ENCODE measurements around the gene DPEP2NB. TPM values are rescaled to one million over a fixed set of nuclear protein-coding genes. Genes with fewer than 3 reads are reported as not detected.
"Not testable (repeated sequence)": the region's sequence is repeated elsewhere in the genome, so short reads cannot be mapped to it uniquely, and the experiment has no call there.

DPEP2NB gene
- total RNA-seq, 1 donor from 2014 or later = not detected

DNA sequence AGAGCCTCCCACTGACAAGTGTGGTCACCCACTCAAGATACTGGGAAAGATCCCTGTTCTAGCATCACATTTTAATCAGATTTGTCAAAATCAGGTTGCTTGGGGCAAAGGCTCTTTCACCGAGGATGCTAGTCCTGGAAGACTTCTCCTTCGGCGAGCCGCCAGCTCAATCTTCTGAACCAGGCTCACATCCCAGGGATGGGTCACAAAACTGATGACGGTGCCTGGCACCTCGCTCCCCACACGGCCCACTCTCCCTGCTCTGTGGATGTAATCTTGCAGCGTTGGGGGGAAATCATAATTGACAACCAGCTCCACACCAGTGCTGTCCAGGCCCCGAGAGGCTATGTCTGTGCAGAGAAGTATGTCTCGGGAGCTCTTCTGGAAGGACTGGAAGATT, 5.8 kb upstream of the DPEP2NB start:
- ATAC-seq = no peak
- intact Hi-C loops (cut with micrococcal nuclease) = no loop called here
- DNase-seq = no peak

DNA sequence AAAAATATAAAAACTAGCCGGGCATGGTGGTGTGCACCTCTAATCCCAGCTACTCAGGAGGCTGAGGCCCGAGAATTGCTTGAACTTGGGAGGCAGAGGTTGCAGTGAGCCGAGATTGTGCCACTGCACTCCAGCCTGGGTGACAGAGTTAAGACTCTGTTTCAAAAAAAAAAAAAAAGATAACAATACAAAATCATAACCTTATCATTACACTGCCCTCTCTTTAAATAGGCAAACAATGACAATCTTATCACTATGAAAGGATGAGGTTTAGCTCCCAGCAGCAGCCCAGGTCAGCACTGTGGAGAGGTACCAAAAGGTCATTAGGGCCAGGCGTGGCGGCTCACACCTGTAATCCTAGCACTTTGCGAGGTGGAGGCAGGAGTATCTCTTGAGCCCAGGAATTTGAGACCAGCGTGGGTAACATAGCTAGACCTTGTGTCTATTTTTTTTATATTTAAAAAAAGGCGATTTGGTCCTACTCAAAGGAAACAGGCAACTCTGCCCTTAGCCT, 3.5 kb upstream of the DPEP2NB start:
- intact Hi-C loops (cut with micrococcal nuclease) = no loop called here

DNA sequence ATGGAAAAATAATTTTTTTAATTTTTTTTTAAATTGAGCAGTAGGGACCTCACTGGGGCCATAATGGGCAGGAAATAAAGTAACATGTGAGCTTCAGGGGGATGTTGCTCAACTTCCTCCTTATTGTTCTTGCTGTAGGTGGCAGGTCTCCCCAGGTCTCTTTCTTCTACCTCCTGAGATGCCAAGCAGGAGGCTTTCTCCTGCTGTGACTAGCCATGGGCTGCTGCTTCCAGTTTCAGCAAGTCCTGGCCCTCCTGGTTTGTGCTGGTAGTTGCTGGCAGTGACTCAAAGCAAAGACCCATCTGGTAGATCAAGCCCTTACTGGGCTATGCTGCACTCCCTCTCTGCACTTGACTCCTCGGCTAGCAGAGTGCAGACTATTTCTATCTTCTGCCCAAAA, 2.3 kb downstream of the DPEP2NB start:
- intact Hi-C loops (cut with micrococcal nuclease) = no loop called here
- DNase-seq (no peak), ATAC-seq (no peak)

More for the DNA sequence above, 3.5 kb upstream of the DPEP2NB start:
- ATAC-seq = no peak
- DNase-seq = no peak

DNA sequence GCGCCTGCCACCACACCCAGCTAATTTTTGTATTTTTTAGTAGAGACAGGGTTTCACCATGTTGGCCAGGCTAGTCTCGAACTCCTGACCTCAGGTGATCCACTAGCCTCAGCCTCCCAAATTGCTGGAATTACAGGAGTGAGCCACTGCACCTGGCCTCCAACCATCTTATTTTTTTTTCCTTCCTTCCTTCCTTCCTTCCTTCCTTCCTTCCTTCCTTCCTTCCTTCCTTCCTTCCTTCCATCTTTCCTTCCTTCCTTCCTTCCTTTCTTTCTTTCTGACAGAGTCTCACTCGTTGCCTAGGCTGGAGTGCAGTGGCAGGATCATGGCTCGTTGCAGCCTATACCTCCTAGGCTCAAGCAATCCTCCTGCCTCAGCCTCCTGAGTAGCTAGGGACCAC, 5.8 kb downstream of the DPEP2NB start:
- intact Hi-C loops (cut with micrococcal nuclease); DNase-seq; ATAC-seq: not testable (repeated sequence)

DNA sequence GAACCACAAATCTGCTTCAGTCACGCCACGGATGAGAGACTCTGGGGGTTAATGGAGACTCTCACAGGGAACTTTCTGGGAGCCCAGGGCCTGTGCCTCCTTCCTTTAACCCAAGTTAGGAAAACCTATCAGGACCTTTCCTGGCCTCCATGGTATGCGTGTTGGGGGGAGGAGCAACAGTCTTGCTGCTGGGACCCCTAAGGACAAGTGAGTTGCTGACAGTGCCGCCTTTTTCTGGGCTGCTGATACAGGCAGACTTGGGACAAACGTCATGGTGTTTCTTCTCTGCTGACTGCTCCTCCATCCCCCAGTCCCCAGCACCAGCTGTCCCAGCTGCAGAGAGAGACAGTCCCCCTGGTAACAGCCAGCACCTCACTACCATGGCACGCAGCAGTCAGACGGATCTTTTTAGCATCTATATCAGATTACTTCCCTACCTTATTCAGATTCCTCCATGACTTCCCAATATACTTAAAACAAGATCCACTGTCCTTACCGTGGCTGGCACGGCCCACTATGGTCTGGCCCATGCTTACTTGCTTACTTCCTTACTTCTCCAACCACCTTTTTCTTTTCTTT, 6.5 kb downstream of the DPEP2NB start:
- DNase-seq (no peak), ATAC-seq (no peak)
- intact Hi-C loops (cut with micrococcal nuclease) = no loop called here

DNA sequence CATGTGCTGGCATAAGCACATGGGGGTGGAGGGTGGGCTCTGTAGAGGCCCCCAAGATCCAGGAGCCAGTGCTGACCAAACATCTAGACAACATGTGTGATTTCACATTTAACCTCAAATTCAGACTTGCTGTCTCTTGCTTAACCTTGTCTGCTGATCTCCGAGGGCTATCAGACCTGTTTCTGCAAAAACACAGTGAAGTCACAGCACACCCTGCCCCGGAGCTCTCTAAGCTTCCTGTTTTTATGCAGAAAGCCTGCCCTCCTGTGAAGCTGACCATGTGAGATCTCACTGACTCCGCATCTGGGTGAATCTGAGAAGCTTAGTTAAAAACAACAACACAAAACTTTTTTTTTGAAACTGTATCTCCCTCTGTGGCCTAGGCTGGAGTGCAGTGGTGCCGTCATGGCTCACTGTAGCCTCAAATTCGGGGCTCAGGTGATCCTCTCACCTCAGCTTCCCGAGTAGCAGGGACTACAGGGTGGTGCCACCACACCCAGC, 9.9 kb downstream of the DPEP2NB start:
- peak; percentile 40 for DNase-seq
- peak; percentile 58 for ATAC-seq
- intact Hi-C loops (cut with micrococcal nuclease) = no loop called here

DNA sequence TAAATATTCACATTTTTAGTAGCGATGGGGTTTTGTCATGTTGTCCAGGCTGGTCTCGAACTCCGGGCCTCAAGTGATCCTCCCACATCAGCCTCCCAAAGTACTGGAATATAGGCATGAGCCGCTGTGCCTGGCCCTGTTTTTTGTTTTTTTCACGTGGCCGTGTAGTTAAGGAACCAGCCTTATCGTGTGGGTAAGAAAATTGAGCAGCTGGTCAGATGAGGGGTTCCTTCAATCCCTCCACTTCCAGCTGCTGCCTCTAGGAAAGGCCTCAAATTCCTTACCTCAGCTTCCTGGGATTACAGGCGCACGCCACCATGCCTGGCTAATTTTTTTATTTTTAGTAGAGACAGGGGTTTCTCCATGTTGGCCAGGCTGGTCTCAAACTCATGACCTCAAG, 10.5 kb downstream of the DPEP2NB start:
- DNase-seq (no peak), ATAC-seq (no peak)
- intact Hi-C loops (cut with micrococcal nuclease) = no loop called here

DNA sequence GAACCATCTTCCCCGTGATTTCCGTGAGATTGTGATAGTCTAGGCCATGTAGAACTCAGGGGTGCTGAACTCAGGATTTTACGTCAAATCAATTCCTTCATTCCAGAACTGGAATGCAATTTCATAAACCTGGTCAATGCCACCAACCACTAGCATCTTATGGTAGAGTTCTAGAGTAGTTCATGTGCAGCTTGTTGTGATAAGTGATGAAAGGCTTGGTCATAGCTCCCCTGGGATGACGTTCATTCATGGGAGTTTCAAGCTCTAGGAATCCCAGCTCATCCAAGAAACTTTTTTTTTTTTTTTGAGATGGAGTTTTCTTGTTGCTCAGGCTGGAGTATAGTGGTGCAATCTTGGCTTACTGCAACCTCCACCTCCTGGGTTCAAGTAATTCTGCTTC, 12.7 kb downstream of the DPEP2NB start:
- ATAC-seq = no peak
- no peak for DNase-seq
- intact Hi-C loops (cut with micrococcal nuclease) = no loop called here

DNA sequence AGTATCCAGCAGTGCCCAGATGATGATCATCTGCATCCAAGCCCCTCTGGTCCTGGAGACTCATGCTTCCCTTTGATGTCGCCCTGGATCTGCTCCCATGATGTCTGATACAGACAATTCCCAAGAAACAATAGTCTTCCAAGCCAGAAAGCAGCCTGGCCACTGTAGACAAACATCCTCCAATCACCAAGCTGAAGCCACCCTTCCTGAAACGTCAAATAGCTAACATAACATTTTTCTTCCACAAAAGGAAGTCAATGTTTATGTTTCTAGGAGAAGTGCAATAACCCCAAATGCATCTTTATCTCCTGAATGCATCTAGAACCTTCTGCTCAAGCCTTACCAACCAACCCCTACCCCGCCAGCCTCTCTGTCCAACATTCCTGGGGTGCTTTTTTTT, 15.3 kb downstream of the DPEP2NB start:
- ATAC-seq (peak; percentile 67), DNase-seq (no peak)
- intact Hi-C loops (cut with micrococcal nuclease) = no loop called here

DNA sequence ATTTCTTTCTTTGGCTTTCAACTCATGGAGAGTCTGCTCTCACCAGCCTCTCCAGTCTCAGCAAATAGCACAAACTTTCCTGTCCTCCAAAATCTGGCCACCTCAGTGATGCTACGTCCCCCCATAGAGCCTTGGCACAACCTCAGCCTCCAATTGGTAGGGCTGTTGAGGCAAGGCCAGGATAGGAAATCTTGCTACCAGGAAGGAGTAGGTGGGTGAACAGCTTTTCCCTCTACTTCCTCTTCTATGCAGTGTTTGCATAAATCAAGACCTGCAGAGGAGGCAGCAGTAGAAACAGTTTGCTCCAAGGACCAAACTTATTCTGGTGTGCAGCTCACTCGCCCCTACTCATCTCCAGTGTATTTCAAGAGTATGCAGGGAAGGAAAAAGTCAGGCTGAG, 15.7 kb downstream of the DPEP2NB start:
- ATAC-seq (peak; percentile 60), DNase-seq (no peak)
- intact Hi-C loops (cut with micrococcal nuclease) = no loop called here

DNA sequence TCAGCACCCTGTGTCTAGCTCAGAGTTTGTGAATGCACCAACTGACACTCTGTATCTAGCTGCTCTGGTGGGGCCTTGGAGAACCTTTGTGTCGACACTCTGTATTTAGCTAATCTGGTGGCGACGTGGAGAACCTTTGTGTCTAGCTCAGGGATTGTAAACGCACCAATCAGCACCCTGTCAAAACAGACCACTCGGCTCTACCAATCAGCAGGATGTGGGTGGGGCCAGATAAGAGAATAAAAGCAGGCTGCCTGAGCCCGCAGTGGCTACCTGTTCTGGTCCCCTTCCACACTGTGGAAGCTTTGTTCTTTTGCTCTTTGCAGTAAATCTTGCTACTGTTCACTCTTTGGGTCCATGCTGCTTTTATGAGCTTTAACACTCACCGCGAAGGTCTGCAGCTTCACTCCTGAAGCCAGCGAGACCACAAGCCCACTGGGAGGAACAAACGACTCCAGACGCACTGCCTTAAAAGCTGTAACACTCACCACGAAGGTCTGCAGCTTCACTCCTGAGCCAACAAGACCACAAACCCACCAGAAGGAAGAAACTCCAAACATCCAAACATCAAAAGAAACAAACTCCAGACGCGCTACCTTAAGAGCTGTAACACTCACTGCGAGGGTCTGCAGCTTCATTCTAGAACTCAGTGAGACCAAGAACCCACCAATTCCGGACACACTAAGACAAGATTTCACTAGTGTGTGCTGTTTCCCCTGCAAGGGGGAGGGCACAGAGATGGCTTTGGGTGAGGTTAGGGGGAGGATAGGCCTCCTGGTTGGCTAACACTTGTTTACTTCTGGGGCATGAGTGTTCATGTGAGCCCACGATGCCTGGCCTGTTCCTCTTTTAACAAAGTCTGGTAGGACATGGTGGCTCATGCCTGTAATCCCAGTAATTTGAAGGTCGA, 16.7 kb downstream of the DPEP2NB start, which contains the start of gene DPEP2:
Gene DPEP2, minus strand, starts transcription at position 706 of the 910 bp plus-strand sequence. CDS start 6,272 bp downstream, outside the sequence.
- ATAC-seq = peak; percentile 79
- DNase-seq; intact Hi-C loops (cut with micrococcal nuclease): not testable (repeated sequence)

DNA sequence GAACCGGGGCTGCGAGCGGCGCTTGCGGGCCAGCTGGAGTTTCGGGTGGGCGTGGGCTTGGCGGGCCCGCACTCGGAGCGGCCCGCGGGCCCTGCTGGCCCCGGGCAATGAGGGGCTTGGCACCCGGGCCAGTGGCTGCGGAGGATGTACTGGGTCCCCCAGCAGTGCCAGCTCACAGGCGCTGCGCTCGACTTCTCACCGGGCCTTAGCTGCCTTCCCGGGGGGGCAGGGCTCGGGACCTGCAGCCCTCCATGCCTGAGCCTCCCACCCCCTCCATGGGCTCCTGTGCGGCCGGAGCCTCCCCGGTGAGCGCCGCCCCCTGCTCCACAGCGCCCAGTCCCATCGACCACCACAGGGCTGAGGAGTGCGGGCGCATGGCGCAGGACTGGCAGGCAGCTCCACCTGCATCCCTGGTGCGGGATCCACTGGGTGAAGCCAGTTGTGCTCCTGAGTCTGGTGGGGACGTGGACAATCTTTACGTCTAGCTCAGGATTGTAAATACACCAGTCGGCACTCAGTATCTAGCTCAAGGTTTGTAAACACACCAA, 17.4 kb downstream of the DPEP2NB start:
- intact Hi-C loops (cut with micrococcal nuclease); ATAC-seq; DNase-seq: not testable (repeated sequence)

DNA sequence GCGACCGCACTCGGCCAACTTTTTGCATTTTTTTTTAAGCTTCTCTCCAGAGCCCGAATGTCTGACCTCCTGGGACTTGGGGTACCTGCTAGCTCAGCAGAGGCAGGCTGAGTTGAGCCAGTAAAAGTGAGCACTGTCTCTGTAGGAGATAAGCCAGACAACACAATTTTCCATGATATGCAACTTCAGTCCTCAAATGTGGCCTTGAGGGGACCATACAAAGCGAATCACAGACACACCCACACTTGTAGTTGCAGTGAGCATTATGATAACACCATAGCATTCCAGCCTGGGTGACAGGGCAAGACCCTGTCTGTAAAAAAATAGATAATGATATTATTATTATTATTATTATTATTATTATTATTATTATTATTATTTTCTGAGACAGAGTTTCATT, 19.0 kb downstream of the DPEP2NB start:
- ATAC-seq = no peak
- DNase-seq = no peak
- intact Hi-C loops (cut with micrococcal nuclease) = no loop called here

DNA sequence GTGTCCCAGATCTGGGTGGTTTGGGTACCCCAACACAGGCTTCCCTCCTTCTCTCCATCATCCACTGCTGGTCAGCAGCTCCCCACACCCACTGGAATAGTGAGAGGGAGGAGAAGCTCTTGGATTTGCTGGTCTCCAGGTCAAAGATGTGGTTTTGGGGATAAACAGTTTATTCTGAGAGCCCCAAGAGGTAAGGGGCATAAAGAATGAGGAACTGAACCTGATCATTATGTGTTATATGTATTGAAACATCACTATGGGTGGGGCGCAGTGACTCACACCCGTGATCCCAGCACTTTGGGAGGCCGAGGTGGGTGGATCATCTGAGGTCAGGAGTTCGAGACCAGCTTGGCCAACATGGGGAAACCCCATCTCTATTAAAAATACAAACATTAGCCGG, 20.3 kb downstream of the DPEP2NB start:
- ATAC-seq (no peak), DNase-seq (no peak)
- intact Hi-C loops (cut with micrococcal nuclease) = no loop called here

DNA sequence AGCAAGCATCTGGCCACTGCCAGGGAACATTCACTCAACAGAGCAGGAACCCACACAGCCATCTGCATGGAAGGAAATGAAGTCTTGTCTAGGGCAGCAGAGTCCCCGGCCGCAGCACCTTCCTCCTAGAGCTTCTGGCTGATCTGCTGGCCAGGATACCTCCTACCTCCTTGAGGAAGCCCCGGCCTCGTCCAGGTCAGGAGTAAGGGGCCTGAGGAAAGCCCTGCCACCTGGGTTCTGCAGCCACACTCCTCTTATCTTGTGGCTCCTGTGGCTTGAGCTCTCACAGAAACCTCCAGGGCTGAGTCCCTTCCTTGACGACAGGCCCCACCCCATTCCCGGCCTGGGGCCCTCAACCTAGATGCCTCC, 21.7 kb downstream of the DPEP2NB start:
- intact Hi-C loops (cut with micrococcal nuclease); DNase-seq: not testable (repeated sequence)
- peak; percentile 18 for ATAC-seq

DNA sequence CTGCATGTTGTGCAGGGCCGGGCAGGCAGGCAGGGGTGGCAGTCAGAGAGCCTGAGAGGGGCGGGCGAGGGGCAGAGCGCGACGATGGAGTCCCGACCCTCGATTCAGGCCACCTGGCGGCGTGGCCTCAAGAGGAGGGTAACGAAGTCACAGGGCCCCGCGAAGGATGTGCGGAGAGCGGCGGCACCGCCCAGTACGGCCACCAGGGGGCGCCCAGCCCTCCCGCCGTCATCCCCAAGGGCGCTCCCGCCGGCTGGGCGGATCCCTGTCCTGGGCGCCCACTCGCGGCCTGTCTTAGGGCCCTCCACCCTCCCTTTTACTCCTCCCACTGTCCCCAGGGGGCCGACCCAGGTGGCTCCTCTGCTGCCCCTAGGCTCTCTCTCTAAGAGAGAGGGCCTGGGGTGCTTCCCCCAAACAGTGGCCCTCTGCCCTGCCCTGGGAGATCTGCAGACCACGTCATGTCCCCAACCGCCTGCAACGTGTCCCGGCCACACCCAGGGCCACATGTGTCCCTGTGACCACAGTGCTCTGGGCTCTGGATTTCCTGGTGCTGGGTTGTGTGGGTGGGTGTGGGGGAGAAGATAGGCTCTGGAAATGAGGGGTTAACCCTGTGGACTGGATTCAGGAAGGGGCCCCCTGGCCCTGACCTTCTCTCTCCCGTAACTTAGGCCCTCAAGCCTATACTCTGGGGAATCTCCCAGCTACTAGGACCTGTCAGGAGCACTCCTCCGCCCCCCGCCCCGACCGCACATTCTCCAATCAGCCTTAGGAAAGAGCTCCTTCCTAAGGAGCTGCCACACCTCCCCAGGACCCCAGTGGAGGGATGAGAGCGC, 22.3 kb downstream of the DPEP2NB start:
- peak; percentile 96 for ATAC-seq
- intact Hi-C loops (cut with micrococcal nuclease) = no loop called here
- peak; percentile 93 for DNase-seq

DNA sequence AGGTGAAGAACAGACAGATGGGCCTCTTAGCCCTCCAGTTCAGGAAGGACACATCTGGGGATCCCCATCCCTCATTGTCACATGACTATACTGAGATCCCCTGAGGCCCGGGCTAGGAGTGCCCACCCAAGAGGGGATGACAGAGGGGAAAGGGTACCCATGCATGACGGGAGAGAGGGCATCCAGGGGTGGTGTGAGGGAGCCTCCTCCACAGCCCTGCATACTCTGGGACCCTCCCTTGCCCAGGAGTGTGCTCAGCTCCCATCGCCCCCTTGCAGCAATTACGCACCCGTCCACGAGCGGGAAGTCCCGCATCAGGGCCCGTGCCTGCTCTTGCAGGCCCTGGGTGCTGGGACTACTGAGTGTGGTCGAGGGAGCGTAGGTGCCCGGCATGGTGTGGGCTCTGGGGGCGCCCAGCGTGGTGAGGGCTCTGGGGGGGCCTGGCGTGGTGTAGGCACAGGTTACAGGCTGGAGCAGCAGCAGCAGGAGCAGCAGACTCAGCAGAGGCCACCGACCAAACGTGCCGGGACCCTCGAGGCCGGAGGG, 23.0 kb downstream of the DPEP2NB start:
- intact Hi-C loops (cut with micrococcal nuclease) = no loop called here
- ATAC-seq (peak; percentile 8), DNase-seq (no peak)

DNA sequence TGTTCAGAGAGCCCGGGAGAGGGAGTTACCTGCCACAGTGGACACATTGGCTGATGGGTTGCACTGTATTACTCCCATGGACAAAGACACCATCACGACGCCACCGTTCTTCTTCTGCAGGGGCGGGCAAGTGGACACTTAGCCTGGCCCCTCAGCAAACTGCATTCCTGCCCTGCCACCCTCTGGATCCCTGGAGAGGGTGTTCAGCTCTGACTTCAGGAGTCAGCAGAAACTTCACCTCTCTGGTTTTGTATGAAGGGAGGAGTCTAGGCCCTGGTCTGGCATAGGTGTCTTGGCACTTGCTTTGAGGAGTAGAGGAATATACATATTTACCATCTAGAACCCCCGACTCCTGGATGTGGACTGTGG, 25.7 kb downstream of the DPEP2NB start:
- ATAC-seq (no peak), DNase-seq (no peak)
- intact Hi-C loops (cut with micrococcal nuclease) = no loop called here

Measured in left ventricle myocardium superior (tissue), 1 donor.